Measurements from ENCODE around the gene HEATR1.

DNA sequence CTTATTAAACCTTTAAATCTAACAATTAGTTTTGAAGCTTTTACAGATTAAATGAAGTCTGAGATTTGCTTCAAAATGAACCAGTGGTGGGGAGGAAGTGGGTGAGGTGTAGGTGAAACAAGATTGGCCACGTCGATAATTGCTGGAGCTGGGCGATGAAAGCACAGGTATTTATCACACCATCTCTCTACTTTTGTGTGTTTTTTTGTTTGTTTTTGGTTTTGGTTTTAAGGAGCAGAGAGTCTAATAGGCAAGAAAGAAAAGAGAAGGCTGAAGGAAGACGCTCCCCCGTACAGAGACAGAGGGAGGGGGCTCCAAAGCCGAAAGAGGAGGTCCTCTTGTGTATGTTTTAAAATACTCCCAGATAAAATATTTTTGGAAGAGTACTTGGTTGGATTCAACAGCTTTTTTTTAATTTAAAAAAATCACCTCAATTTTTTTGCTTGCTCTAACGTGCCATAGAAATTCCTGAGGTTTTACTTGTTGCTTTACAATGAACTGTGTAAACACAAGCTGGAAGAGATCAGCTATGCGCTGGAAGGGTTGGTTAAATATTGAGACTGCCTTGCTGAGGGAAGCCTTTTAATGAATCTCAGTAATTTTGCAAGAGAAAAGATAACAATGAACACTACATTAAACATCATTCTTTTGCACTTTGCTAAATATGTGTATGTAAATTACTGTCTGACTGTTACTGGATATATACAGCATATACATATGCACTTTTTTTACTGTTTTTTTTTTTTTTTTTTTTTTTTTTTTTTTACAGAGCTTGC, 87.2 kb downstream of the HEATR1 start:
- TF ChIP-seq POLR2A (IDR thresholded peaks at IDR 0.05): no peak
- TF ChIP-seq, protein P1, sequence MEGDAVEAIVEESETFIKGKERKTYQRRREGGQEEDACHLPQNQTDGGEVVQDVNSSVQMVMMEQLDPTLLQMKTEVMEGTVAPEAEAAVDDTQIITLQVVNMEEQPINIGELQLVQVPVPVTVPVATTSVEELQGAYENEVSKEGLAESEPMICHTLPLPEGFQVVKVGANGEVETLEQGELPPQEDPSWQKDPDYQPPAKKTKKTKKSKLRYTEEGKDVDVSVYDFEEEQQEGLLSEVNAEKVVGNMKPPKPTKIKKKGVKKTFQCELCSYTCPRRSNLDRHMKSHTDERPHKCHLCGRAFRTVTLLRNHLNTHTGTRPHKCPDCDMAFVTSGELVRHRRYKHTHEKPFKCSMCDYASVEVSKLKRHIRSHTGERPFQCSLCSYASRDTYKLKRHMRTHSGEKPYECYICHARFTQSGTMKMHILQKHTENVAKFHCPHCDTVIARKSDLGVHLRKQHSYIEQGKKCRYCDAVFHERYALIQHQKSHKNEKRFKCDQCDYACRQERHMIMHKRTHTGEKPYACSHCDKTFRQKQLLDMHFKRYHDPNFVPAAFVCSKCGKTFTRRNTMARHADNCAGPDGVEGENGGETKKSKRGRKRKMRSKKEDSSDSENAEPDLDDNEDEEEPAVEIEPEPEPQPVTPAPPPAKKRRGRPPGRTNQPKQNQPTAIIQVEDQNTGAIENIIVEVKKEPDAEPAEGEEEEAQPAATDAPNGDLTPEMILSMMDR (IDR thresholded peaks at IDR 0.05): no peak
